Testis (tissue), 3 donors: ENCODE measurements around the gene ISG15. TPM values are rescaled to one million over a fixed set of nuclear protein-coding genes. Genes with fewer than 3 reads are reported as not detected.

Source experiments
- DNase-seq: peaks from one replicate; pipeline ENCODE4 v3.0.0-alpha.2; 2019
- H3K27ac ChIP-seq, 2 donors: fragments of 200-600 bp; sonication (generic); one replicate each; pipeline ENCODE4 v1.5.1; 2019
- H3K27me3 ChIP-seq: fragments of 200-600 bp; sonication (generic); one replicate; pipeline ENCODE4 v1.5.1; 2019
- H3K36me3 ChIP-seq: fragments of 200-600 bp; sonication (generic); one replicate; pipeline ENCODE4 v1.5.1; 2017; ENCODE audit warnings: low read depth; ENCODE audit errors: missing control alignments
- H3K4me1 ChIP-seq: fragments of 200-600 bp; sonication (generic); one replicate; pipeline ENCODE4 v1.5.1; 2019
- H3K4me3 ChIP-seq, 2 donors: fragments of 200-600 bp; sonication (generic); one replicate each; pipeline ENCODE4 v1.5.1; 2017 to 2019
- H3K9me3 ChIP-seq: fragments of 200-600 bp; sonication (generic); one replicate; pipeline ENCODE4 v1.5.1; 2017
- CTCF ChIP-seq, 3 experiments: fragments of 450-650 bp in 2 of 3; fragments of 200-600 bp in 1 of 3; sonication (generic) in 1 of 3; IDR thresholded peaks; one replicate each; pipeline ENCODE4 v1.5.1; 2016 to 2019; ENCODE audit warnings: antibody characterized with exemption in 3 of 3, mild to moderate bottlenecking in 2 of 3, moderate library complexity in 1 of 3
- POLR2A ChIP-seq: fragments of 450-650 bp; IDR thresholded peaks from one replicate; pipeline ENCODE4 v1.6.1; 2017; ENCODE audit warnings: antibody characterized with exemption, mild to moderate bottlenecking, moderate library complexity
- WGBS, 2 donors: methylation state at CpG; one replicate each; pipeline ENCODE4 v1.1.5; 2018; 5-methylcytosine and 5-hydroxymethylcytosine counted together
- intact Hi-C: fragments of 100-400 bp; cut with DNase I; formaldehyde crosslinking; loops from one replicate; pipeline ENCODE4 v1.15.1; 2023; ENCODE audit warnings: low total_unique reads
- polyA plus RNA-seq: library from polyadenylated mRNA; stranded (reverse); fragments of 350-450 nt; fragmentation: Illumina TruSeq; extraction: RNeasy Lipid Tissue Mini Kit (QIAGEN cat#74804); gene quantifications from one replicate; pipeline ENCODE4 v1.2.3, GENCODE V29; 2014; ENCODE audit warnings: low read depth, low replicate concordance; ENCODE audit not compliant: insufficient read depth
- total RNA-seq, 2 donors: library from RNA; depleted of rRNA; stranded (reverse); fragments of >200 nt; gene quantifications; one replicate each; pipeline ENCODE4 v1.2.3, GENCODE V29; 2016

ISG15 gene
- total and polyA plus RNA-seq, 3 donors from 2014 or later, result 16.6 to 24.0 (median 22.8) TPM

DNA sequence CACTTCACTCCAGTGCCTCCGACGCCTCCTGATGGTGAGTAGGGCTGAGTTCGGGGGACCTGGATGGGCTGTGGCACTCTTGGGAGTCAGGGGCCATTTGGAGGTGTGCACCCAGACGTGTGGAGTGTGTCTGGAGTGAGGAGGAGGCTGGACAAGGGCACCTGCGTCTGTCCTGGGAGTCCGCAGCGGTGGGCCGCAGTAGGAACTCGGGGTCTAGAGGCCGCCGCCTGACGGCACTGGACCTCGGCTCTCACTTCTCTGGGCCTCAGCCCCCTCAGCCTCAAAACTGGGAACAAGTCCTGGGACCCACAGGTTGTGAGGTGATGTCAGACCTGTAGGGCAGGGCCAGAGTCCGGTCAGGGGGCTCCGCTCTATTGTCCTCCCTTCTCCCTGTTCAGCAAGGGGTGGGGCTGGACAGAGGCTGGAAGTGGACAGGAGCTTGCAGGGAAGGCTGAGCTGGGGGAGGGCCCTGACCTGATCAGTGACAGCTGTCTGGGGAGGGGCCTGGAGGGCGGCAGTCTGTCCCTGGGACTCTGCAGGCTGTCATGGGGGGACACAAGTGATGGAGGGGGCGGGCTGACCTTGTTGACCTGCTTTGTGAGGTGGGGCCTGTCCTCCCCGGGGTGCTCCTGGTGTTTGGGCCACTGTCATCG lies 22.1 kb downstream of the ISG15 start:
- Histone ChIP-seq H3K9me3 (no peaks in the 10 kb centered on the region), H3K27me3 (no peaks in the 10 kb centered on the region), H3K4me3 (no peak overlapping the region), H3K27ac (no peak overlapping the region), H3K36me3 (no peaks in the 10 kb centered on the region), H3K4me1 (peaks cover 25% of the 10 kb centered on the region)
- DNase-seq, result no peak
- TF ChIP-seq CTCF (IDR thresholded peaks at IDR 0.05) (no peak), POLR2A (no peak)
- WGBS, 2 donors, result 95 to 98% methylated on average over 9 to 19 of the region's 19 CpGs
- intact Hi-C loops, result no loop called here

DNA sequence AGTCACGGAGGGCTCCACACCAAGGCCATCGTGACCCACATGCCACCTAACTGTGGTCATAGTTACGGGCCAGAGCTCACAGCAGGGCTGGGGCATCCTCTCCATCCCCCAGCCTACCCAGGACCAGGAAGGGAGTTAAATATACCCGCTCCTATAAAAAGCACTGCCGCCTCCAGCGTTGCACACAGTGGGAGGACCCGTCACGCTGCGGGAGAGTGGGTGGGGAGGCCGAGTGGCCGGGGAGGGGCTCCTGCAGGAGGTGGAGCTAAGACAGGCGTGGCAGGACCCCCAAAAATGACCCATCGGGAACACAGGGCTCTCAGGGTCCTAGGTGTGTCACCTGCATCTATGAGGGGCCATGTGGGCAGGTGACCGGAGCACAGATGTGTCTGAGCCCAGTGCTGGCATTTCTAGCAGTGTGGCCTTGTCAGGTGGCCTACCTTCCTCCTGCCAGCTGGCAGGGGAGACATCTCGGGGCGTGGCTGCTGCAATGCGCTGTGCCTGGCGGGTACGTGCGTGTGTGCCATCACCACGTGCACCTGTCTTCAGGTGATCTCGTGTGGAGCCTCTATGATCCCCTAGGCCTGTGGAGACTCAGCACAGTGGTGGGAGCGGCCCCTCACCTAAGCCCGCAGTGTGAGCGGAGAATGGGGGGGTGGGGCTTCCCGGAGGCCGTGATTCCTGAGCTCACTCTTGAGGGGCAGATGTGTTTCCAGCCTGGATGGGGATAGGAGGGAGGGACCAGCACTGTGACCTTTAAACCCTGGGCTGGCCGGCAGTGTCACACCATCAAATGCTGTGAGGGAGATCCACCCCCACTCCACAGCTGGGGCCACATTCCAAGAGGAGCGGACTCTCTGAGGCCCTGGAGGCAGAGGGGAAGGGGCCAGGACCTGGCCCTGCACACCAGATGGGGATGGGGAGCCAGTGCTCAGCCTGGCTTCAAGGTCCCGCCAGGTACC lies 24.4 kb downstream of the ISG15 start:
- Histone ChIP-seq H3K27ac (no peak overlapping the region), H3K4me3 (no peak overlapping the region), H3K36me3 (no peaks in the 10 kb centered on the region), H3K27me3 (no peaks in the 10 kb centered on the region), H3K9me3 (no peaks in the 10 kb centered on the region), H3K4me1 (peaks cover 17% of the 10 kb centered on the region)
- WGBS, 2 donors, result 87 to 89% methylated on average over 10 to 30 of the region's 30 CpGs
- intact Hi-C loops, result no loop called here
- TF ChIP-seq CTCF (IDR thresholded peaks at IDR 0.05), result no peak
- TF ChIP-seq POLR2A, result no peak
- no peak for DNase-seq

DNA sequence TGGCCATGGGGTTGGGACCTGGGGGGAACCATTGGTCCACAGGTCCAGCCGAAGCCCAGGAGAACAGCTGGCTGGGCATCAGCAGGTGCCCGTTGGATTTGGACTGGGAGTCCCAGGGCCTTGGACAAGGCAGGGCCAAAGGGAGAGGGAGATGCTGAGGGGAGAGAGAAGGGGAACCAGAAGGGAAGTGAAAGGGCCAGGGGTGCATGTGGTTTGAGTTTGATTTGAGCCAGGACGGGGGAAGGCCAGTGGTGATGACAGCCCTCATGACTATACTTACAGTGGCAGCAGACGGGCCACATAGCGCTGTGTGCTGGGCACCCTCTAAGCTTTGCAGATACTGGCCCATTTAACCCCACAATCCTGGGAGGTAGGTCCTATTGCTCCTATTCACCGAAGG lies 25.4 kb downstream of the ISG15 start:
- WGBS, 2 donors, result 93 to 94% methylated on average over 6 of the region's 6 CpGs
- TF ChIP-seq POLR2A, result no peak
- no peak for TF ChIP-seq CTCF (IDR thresholded peaks at IDR 0.05)
- intact Hi-C loops, result no loop called here

GRCh38 chr1:1039145-1039910 lies 26.0 kb downstream of the ISG15 start:
- no peak overlapping the region for H3K27ac ChIP-seq
- intact Hi-C loops, result no loop called here
- H3K27me3 ChIP-seq, result no peaks in the 10 kb centered on the region
- TF ChIP-seq POLR2A (no peak), CTCF (IDR thresholded peaks at IDR 0.05) (no peak)
- peaks cover 12% of the 10 kb centered on the region for H3K4me1 ChIP-seq
- H3K4me3 ChIP-seq, result no peak overlapping the region
- DNase-seq, result no peak
- 24 to 56% methylated on average over 12 to 17 of the region's 17 CpGs for WGBS, 2 donors
- H3K9me3 ChIP-seq, result no peaks in the 10 kb centered on the region
- no peaks in the 10 kb centered on the region for H3K36me3 ChIP-seq

More for the DNA sequence above, 25.4 kb downstream of the ISG15 start:
- Histone ChIP-seq H3K27ac (no peak overlapping the region), H3K4me3 (no peak overlapping the region), H3K27me3 (no peaks in the 10 kb centered on the region), H3K9me3 (no peaks in the 10 kb centered on the region), H3K4me1 (peaks cover 12% of the 10 kb centered on the region), H3K36me3 (no peaks in the 10 kb centered on the region)
- no peak for DNase-seq
